H9 (cell line): ENCODE measurements around the gene INPP5A. TPM values are rescaled to one million over a fixed set of nuclear protein-coding genes. Genes with fewer than 3 reads are reported as not detected.

Source experiments
- DNase-seq: peaks from one replicate; pipeline ENCODE4 v3.0.0-alpha.2; 2017
- H2AFZ ChIP-seq: one replicate; pipeline ENCODE4 v1.6.1; 2013; ENCODE audit warnings: mild to moderate bottlenecking, low read length, control low read depth, moderate library complexity
- H2AK5ac ChIP-seq: 2 replicates; pipeline ENCODE4 v1.6.1; 2013; ENCODE audit warnings: low read length, control low read depth, mixed read lengths; ENCODE audit not compliant: insufficient read length
- H2BK120ac ChIP-seq: one replicate; pipeline ENCODE4 v1.6.1; 2013; ENCODE audit warnings: low read depth, mild to moderate bottlenecking, low read length, control low read depth, inconsistent platforms; ENCODE audit not compliant: poor library complexity, severe bottlenecking
- H2BK12ac ChIP-seq: 2 replicates; pipeline ENCODE4 v1.6.1; 2013; ENCODE audit warnings: low read length, control low read depth, mixed read lengths, low read depth; ENCODE audit not compliant: insufficient read length
- H2BK15ac ChIP-seq: 2 replicates; pipeline ENCODE4 v1.6.1; 2013; ENCODE audit warnings: low read depth, low read length, control low read depth
- H2BK20ac ChIP-seq: one replicate; pipeline ENCODE4 v1.6.1; 2013; ENCODE audit warnings: low read depth, mild to moderate bottlenecking, low read length, control low read depth, inconsistent platforms; ENCODE audit not compliant: poor library complexity, severe bottlenecking
- H2BK5ac ChIP-seq: 2 replicates; pipeline ENCODE4 v1.6.1; 2013; ENCODE audit warnings: low read length, control low read depth, mixed read lengths; ENCODE audit not compliant: insufficient read length
- H3K14ac ChIP-seq: 2 replicates; pipeline ENCODE4 v1.6.1; 2013; ENCODE audit warnings: low read length, control low read depth; ENCODE audit not compliant: insufficient read depth
- H3K18ac ChIP-seq: 2 replicates; pipeline ENCODE4 v1.6.1; 2013; ENCODE audit warnings: low read depth, mild to moderate bottlenecking, mixed read lengths, low read length, control low read depth; ENCODE audit not compliant: insufficient read length
- H3K23ac ChIP-seq: 2 replicates; pipeline ENCODE4 v1.6.1; 2013; ENCODE audit warnings: low read length, control low read depth, mixed read lengths, low read depth; ENCODE audit not compliant: insufficient read length
- H3K23me2 ChIP-seq: 2 replicates; pipeline ENCODE4 v1.6.1; 2013; ENCODE audit warnings: low read depth, mild to moderate bottlenecking, mixed read lengths, low read length, control low read depth; ENCODE audit not compliant: insufficient read length, poor library complexity, severe bottlenecking
- H3K27ac ChIP-seq: 2 replicates; pipeline ENCODE4 v1.5.1; 2013; ENCODE audit warnings: low read length, control low read depth, mixed read lengths, low read depth; ENCODE audit not compliant: insufficient read length
- H3K27me3 ChIP-seq: 2 replicates; pipeline ENCODE4 v1.6.1; 2013; ENCODE audit warnings: low read length, control low read depth, inconsistent platforms; ENCODE audit not compliant: insufficient read depth
- H3K4ac ChIP-seq: 2 replicates; pipeline ENCODE4 v1.6.1; 2013; ENCODE audit warnings: low read depth, mild to moderate bottlenecking, control low read depth, inconsistent platforms, low read length, moderate library complexity
- H3K4me1 ChIP-seq: 2 replicates; pipeline ENCODE4 v1.6.1; 2013; ENCODE audit warnings: low read length, control low read depth, inconsistent platforms; ENCODE audit not compliant: insufficient read depth
- H3K4me2 ChIP-seq: 2 replicates; pipeline ENCODE4 v1.6.1; 2013; ENCODE audit warnings: low read length, control low read depth, mixed read lengths; ENCODE audit not compliant: insufficient read length, insufficient read depth
- H3K56ac ChIP-seq: 2 replicates; pipeline ENCODE4 v1.6.1; 2013; ENCODE audit warnings: low read depth, mild to moderate bottlenecking, mixed read lengths, low read length, control low read depth; ENCODE audit not compliant: insufficient read length
- H3K79me1 ChIP-seq: 2 replicates; pipeline ENCODE4 v1.6.1; 2013; ENCODE audit warnings: low read depth, mild to moderate bottlenecking, moderate library complexity, low read length, control low read depth, inconsistent platforms; ENCODE audit not compliant: insufficient read depth, poor library complexity, severe bottlenecking
- H3K79me2 ChIP-seq: 2 replicates; pipeline ENCODE4 v1.6.1; 2013; ENCODE audit warnings: low read length, control low read depth, inconsistent platforms; ENCODE audit not compliant: insufficient read depth
- H3K9ac ChIP-seq: 2 replicates; pipeline ENCODE4 v1.6.1; 2013; ENCODE audit warnings: low read length, control low read depth, mixed read lengths; ENCODE audit not compliant: insufficient read length; ENCODE audit errors: extremely low read depth
- H3K9me3 ChIP-seq: one replicate; pipeline ENCODE4 v1.6.1; 2013; ENCODE audit warnings: low read depth, low read length, inconsistent platforms; ENCODE audit not compliant: control insufficient read depth
- H3T11ph ChIP-seq: one replicate; pipeline ENCODE4 v1.6.1; 2013; ENCODE audit warnings: mild to moderate bottlenecking, low read length, control low read depth, inconsistent platforms
- H4K20me1 ChIP-seq: one replicate; pipeline ENCODE4 v1.6.1; 2013; ENCODE audit not compliant: control insufficient read depth, insufficient read length, insufficient read depth
- H4K5ac ChIP-seq: 2 replicates; pipeline ENCODE4 v1.6.1; 2013; ENCODE audit warnings: low read depth, mild to moderate bottlenecking, mixed read lengths, low read length, control low read depth; ENCODE audit not compliant: insufficient read length
- H4K8ac ChIP-seq: replicated peaks from 2 replicates; pipeline ENCODE4 v1.6.1; 2013; ENCODE audit warnings: low read length, control low read depth, mixed read lengths, low read depth; ENCODE audit not compliant: insufficient read length
- H4K91ac ChIP-seq: 2 replicates; pipeline ENCODE4 v1.6.1; 2013; ENCODE audit warnings: low read depth, mild to moderate bottlenecking, moderate library complexity, mixed read lengths, low read length, control low read depth; ENCODE audit not compliant: insufficient read length
- H3K27ac Mint-ChIP-seq, 3 experiments: 2 replicates in 2 of 3; 3 replicates in 1 of 3; pipeline ENCODE4 v1.8.0; 2020 to 2021; ENCODE audit warnings: mixed read lengths in 3 of 3, mild to moderate bottlenecking in 1 of 3, moderate library complexity in 1 of 3
- H3K27me3 Mint-ChIP-seq: 2 replicates; pipeline ENCODE4 v1.8.0; 2021; ENCODE audit warnings: low read depth, mild to moderate bottlenecking, moderate library complexity, mixed read lengths
- H3K36me3 Mint-ChIP-seq, 3 experiments: 2 replicates in 2 of 3; 3 replicates in 1 of 3; pipeline ENCODE4 v1.8.0; 2020 to 2021; ENCODE audit warnings: low read depth in 3 of 3, mixed read lengths in 3 of 3; ENCODE audit not compliant: insufficient read depth in 1 of 3
- H3K4me1 Mint-ChIP-seq, 2 experiments: 2 replicates each; pipeline ENCODE4 v1.8.0; 2020; ENCODE audit warnings: mixed read lengths in 2 of 2
- H3K4me3 Mint-ChIP-seq, 2 experiments: 2 replicates in 1 of 2; 3 replicates in 1 of 2; pipeline ENCODE4 v1.8.0; 2020 to 2021; ENCODE audit warnings: mild to moderate bottlenecking in 2 of 2, mixed read lengths in 2 of 2, moderate library complexity in 1 of 2
- H3K9me3 Mint-ChIP-seq, 2 experiments: 2 replicates in 1 of 2; 3 replicates in 1 of 2; pipeline ENCODE4 v1.8.0; 2020; ENCODE audit warnings: mild to moderate bottlenecking in 2 of 2, mixed read lengths in 2 of 2, moderate library complexity in 1 of 2
- CTCF ChIP-seq: fragments of 200-600 bp; sonication (generic); conservative IDR thresholded peaks from 3 replicates; pipeline ENCODE4 v1.8.0; 2021; ENCODE audit warnings: antibody characterized with exemption, mild to moderate bottlenecking
- WGBS: extraction: QIAGEN DNeasy Blood & Tissue Kit; methylation state at CpG from one replicate; pipeline ENCODE4 v1.1.7; 2013; ENCODE audit warnings: missing lambda C conversion rate, low lambda C conversion rate, mixed read lengths; ENCODE audit not compliant: insufficient read length; ENCODE audit errors: extremely low coverage; 5-methylcytosine and 5-hydroxymethylcytosine counted together
- total RNA-seq: library from RNA; stranded (reverse); gene quantifications from 2 replicates; pipeline ENCODE4 v1.2.1, GENCODE V29; 2021

The INPP5A gene
- total RNA-seq, 1 experiment from 2014 or later: 17.7 TPM

- Histone ChIP-seq H4K91ac (no peak overlapping the region), H3K14ac (no peak overlapping the region), H3K27me3 (no peaks in the 10 kb centered on the region), H2BK120ac (no peak overlapping the region), H3K4ac (no peak overlapping the region), H3K79me2 (no peaks in the 10 kb centered on the region), H3K9ac (no peak overlapping the region), H2BK15ac (no peak overlapping the region), H2AFZ (no peak overlapping the region), H3K9me3 (no peaks in the 10 kb centered on the region), H3K79me1 (no peaks in the 10 kb centered on the region), H2BK12ac (no peak overlapping the region), H3K18ac (no peak overlapping the region), H4K20me1 (no peaks in the 10 kb centered on the region), H4K5ac (no peak overlapping the region), H3K4me1 (no peaks in the 10 kb centered on the region), H3T11ph (no peak overlapping the region), H4K8ac (no peak overlapping the region), H3K27ac (no peak overlapping the region), H3K23ac (no peak overlapping the region), H3K23me2 (no peaks in the 10 kb centered on the region), H3K4me2 (no peak overlapping the region), H2BK5ac (no peak overlapping the region), H2AK5ac (no peak overlapping the region), H3K56ac (no peak overlapping the region), H2BK20ac (no peak overlapping the region)
- DNase-seq: no peak
- no peak for TF ChIP-seq CTCF
- peaks cover 4 to 5% (median 4%) of the 10 kb centered on the region in 3 experiments; a peak in 4 of 7 replicates for H3K36me3 Mint-ChIP-seq
- peaks cover 5 to 16% of the 10 kb centered on the region in 2 experiments; a peak in 3 of 4 replicates for H3K4me1 Mint-ChIP-seq
- H3K27me3 Mint-ChIP-seq: peaks cover 14% of the 10 kb centered on the region
- H3K9me3 Mint-ChIP-seq: peaks cover 4 to 5% of the 10 kb centered on the region in 2 experiments; a peak in 4 of 5 replicates
- no peak overlapping the region for H3K4me3 Mint-ChIP-seq
- WGBS: no CpG with 5 or more reads among the region's 14 CpGs
- H3K27ac Mint-ChIP-seq: no peak overlapping the region
Measured at GRCh38 chr10:132609211-132609610, 71.6 kb downstream of the INPP5A start.
